ENCODE data around the gene DLX2. TPM values are rescaled to one million over a fixed set of nuclear protein-coding genes. Genes with fewer than 3 reads are reported as not detected.

DLX2 gene
- total RNA-seq, 1 donor from 2014 or later = not detected

DNA sequence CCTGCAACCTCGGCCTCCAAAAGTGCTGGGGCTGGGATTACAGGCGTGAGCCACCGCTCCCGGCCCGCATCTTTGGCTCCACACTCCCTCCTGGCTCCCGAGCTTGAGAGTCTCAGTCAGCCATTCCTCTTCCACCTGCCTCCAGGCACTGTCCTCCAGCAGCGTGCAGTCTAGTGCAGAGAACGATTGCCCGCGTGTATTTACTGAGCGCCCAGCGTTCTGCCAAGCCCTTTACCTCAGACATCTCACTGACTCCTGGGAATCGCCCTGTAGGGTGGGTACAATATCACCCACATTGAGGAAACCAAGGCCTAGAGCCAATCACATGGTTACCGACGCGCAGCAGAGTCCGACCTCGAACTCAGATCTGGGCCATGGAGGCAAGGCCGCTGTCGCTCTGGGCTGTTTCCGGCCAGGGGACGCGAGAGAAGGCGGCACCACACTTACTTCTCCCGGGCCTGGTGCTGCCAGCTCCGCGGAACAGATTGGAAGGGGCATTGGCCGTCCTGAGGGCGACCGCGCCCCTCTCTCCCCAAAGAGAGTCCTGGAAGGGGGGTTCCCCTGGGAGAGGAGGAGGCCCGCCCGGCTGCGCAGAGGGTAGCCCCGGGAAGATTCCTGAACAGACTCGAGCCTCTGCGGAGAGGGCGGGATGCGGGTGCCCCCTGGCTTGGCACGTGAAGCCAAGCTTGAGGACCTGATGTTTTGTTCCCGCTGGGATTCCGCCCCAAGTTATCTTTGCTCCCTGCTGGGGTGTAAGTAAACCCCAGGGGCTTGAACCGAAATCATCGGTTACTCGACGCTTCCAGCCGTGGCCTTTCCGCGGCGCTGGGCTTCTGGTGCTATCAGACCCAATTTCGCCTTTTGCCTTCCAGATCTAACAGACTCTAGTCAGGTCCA is 5.2 kb upstream of the DLX2 start:
- DNase-seq (ENCODE audit: low read depth) = no peak

DNA sequence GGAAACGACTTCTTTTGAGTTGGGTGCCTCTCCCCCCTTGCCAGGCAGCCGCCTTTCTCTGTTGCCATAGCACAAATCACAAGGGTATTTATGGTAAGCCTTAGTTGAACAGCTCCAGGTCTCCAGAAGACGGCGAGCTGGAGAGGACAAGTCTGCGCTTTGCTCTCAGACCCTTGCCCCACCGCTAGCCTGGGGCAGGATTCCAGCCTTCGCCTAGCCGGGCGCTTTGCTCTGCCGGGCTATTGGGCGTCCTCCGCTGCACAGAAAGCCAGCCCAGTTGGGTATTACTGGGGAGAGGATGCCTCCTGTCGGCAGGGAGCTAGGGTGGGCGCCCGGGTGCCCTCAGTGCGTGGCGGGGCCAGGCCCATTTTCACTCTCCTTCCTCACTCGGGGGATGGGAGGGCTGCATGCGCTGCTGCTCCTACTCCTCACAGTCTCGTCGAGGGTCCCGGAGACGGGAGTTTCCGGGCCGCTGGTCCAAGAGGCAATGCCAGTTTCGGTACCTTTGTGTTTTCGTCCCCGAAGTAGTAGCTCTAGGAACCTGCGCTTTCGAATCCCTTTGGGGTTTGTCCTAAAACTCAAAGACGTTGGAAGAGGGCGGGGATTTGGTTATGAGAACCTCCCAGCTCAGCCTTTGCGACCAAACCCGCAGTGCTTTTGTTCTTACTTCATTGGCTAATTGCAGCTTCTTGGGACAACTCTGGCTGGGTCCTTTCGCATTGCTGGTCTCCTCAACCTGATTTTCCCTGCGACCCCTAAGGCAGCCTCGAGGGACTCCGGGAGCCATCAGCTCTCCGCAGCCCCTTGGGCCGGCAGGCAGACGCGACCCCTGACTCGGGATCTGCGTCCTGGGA is 3.6 kb upstream of the DLX2 start:
- DNase-seq (ENCODE audit: low read depth) = no peak

GRCh38 chr2:172105471-172106107 is 2.9 kb upstream of the DLX2 start:
- DNase-seq (ENCODE audit: low read depth) = no peak

- peak; percentile 71 for DNase-seq (ENCODE audit: low read depth)
Measured at GRCh38 chr2:172103471-172104272, 972 bp upstream of the DLX2 start.

DNA sequence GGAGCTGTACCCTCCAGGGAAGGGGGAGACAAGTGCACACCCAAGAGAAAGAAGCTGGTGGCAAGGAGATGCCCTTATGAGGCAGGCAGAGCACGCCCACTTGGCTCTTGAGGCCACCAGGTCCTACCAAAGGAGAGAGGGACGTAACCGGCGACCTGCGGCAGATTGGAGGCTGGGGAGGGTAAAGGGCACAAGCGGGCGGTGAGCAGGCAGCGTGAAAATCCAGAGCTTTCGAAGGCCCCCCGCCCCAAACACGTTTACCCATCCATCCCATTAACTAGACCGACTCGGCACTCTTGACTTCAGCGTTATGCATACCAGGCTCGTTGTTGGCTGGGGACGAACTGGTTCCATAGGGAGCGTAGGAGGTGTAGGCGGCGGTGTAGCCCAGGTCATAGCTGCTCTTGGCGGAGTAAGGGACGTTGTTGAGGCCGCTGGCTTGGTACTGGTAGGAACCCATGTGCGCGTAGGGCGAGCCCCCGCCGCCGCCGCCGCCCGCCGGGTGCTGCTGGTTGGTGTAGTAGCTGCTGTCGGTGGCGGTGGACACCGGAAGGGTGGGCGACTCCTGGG is 794 bp downstream of the DLX2 start:
- DNase-seq (ENCODE audit: low read depth) = no peak

DNA sequence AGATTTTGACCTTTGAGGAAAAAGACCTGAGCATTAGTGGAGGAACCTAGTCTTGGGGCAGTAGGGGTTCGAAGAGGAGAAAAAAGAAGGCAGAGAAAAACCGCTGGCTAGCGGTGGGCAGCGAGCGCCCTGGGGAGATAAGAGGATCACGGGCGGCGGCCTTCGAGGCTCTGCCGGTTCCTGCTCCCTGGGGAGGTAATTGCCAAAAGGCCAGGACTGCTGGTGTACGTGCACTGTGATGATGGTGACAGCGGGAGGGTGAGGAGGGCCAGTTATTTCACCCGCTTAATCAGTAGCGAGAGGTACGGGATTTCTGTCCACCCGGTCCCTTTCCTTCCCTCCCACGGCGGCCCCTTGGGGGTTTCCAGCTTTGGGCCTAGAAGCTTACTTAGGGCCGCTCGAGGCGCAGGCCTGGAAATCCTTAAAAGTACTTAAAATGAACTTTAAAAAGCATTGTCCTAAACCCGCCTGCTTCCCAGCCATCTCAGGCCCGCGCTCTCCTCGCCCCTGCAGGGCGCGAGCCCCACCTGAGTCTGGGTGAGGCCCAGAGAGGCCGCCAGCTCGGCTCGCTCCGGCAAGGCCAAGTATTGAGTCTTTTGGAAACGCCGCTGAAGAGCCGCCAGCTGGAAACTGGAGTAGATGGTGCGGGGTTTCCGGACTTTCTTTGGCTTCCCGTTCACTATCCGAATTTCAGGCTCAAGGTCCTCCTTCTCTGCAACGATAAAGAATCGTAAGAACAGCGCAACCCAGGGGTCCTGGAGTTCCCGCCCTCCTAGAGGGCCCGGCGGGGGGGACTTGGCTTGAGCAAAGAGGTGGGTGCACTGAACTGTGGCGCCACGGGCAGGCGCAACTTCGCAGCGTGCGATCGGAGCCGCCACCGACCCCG is 1.5 kb downstream of the DLX2 start:
- DNase-seq (ENCODE audit: low read depth) = no peak

DNA sequence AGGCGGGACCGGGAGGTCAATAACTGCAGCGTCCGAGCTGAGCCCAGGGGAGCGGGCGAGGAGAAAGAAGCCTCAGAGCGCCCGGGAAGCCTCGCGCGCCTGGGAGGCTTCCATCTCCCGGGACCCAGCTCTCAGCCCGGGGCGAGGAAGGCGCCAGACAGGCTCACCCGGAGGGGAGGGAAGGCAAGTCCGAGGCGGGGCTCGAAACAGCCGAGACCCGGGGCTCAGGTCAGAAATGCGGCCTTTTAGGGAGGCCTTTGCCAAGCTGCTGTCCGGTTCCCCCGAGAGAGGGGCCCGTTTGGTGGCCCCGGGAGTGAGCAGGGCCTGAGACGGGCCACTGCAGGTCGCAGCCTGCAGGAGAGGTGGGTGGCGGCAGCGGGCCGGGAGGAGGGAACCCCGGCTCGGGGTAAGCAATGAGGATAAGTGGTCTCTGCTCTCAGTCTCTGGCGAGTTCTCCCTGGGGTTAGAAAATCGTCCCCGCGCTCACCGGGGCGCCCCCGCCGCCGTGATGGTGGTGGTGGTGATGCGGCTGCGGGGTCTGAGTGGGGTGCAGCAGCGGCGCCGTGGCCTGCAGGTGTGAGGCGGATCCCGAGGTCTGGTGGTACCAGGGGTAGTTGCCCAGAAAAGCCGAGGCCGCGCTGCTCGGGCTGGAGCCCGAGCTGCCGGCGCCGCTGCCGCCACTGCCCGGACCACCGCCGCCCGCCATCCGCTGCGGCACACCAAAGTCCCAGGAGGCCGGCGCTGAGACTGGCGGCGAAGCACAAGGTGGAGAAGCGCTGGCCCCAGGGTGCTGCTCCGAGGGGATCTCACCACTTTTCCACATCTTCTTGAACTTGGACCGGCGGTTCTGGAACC is 2.4 kb downstream of the DLX2 start:
- no peak for DNase-seq (ENCODE audit: low read depth)

DNA sequence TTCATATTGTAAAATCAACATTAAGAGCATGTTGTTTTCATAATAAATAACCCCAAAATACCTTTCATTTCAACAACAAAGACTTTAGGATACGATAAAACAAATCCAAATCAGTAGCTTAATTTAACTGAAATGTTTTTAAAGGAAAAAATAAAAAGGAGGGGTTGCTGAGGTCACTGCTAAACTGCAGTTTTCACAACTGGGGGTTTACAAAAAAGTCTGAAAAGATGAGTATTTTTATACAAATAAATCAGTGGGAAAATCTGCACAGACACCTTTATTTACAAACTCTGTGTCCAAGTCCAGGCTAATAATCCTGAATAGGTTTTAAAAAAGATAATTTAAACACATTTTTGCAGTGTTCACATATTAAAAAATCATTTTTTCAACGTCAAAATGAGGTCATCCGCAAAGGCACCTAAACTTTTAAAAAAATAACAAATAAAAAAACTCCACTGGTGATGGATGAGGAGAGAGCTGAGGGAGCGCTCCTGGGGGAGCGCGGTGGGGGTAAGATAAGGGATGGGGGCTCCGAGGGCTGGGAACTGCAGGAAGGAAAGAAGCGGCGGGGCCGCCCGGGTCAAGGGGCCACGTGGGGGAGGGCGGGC is 3.1 kb downstream of the DLX2 start:
- DNase-seq (ENCODE audit: low read depth) = no peak

DNA sequence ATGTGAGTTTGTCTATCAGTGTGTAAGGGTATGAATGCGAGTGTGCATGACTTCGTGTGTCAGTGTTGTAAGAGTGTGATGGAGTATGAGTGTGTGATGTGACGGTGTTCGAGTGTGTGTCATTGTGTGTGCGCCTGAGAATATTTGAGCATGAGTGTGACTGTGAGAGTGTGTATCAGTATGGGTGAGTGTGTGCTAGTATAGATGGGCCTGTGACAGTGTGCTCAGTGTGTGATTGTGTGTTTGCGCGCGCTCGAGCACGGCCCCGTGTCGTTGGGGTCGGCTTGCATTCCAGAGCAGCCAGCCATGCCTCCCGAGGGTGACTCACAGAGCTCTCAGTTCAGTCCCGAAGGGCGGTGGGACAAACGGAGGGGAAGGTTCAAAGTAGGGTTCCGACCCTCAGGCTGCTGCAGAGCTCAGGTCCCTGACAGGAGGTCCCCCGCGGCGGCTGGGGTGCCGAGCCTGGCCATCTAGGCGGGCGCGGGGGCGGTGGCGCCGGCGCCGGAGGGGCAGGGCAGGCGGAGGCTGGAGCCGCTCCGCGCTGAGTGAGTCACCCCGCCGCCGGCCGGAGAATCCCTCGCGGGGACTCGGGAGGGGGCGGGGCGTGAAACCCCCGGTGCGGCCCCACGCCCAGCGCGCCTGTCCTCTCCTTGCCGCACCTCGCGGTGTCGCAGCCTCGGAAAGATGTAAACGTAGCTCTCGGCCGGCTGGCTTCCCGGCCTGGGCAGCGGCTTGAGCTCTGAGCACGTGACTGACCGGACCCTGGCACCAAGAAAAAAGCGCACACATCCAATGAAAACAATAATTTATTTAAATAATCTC is 3.8 kb downstream of the DLX2 start:
- peak; percentile 80 for DNase-seq (ENCODE audit: low read depth)

GRCh38 chr2:172098287-172098649 is 4.4 kb downstream of the DLX2 start:
- no peak for DNase-seq (ENCODE audit: low read depth)

DNA sequence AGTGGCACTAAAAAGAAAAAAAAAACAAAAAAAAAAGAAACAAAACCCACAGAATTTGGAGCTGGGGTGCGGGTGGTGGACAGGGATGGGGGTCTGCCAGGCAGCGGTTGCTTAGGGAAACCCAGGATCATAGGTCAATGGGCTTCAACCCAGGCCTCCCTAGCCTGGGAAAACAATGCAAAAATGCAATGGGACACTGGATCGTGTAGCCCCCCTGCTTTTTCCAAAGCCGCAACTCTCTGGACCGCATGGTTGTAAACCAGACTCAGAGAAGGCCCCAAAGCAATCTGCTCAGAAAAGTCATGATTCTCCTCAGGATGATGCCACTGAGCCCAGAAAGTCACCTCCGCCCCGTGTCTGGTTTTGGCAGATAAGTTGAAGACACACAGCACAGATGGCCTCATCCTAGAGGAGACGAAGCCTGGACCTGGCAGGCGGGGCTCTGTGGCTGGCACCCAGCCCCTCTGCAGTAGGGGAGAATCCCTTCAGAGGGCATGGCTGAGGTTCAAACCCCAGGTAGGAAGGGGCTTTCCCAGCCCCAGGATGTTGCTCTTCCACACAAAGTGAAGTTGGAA is 5.1 kb downstream of the DLX2 start:
- no peak for DNase-seq (ENCODE audit: low read depth)

- peak; percentile 46 for DNase-seq (ENCODE audit: low read depth)
Measured at GRCh38 chr2:172096626-172097547, 5.8 kb downstream of the DLX2 start.

- DNase-seq (ENCODE audit: low read depth) = no peak
Measured at GRCh38 chr2:172095905-172096625, 6.6 kb downstream of the DLX2 start.

- DNase-seq (ENCODE audit: low read depth) = peak; percentile 40
Measured at GRCh38 chr2:172095146-172095904, 7.4 kb downstream of the DLX2 start.
